Adrenal gland (tissue), 5 donors: ENCODE data around the gene C2orf49.

Experiments
- CTCF ChIP-seq, 6 experiments: fragments of 450-650 bp in 4 of 6; fragments of 200-600 bp in 2 of 6; sonication (generic) in 1 of 6; IDR thresholded peaks; 1 replicate in 5 of 6; 2 replicates in 1 of 6; pipeline versions ENCODE4 v1.5.1 to v1.8.0; 2016 to 2021; ENCODE audit warnings: antibody characterized with exemption in 6 of 6, mild to moderate bottlenecking in 2 of 6, moderate library complexity in 1 of 6
- POLR2A ChIP-seq, 2 donors: fragments of 450-650 bp; IDR thresholded peaks; one replicate each; pipeline ENCODE4 v1.6.1; 2017; ENCODE audit warnings: antibody characterized with exemption in 2 of 2, mild to moderate bottlenecking in 2 of 2, moderate library complexity in 1 of 2
- donor health status: DM: no; HTN: no; CAD: no.

DNA sequence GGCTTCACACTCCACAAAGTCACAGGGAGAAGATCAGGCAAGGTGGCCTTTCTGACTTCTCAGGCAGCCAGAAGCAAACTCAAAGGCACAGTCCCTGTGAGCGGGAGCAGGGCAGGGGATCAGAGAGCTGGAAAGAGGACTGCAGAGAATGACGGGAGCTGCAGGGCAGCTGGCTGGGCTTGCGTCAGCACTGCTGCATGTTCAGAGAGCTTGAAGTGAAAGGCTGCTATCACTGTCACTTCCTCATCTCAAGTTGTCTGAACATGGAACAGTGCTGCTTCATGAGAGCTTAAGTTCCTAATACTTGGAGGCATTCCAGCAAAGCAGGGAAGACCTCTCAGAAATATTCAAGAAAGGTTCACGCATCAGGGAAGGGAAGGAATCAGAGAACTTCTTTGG, 28.2 kb upstream of the C2orf49 start:
- no peak for TF ChIP-seq CTCF (IDR thresholded peaks at IDR 0.05)
- no peak for TF ChIP-seq POLR2A (IDR thresholded peaks at IDR 0.05)
